Measurements from ENCODE around the gene HCN2.
"Not testable (repeated sequence)": the region's sequence is repeated elsewhere in the genome, so short reads cannot be mapped to it uniquely, and the experiment has no call there.

Gene HCN2

GRCh38 chr19:572140-572742 lies 17.4 kb upstream of the HCN2 start, which contains the start of gene BSG:
TSS of gene BSG (plus strand) at chr19:572596. CDS start at chr19:572635, 39 bp downstream.
- peak; percentile 100 for DNase-seq

DNA sequence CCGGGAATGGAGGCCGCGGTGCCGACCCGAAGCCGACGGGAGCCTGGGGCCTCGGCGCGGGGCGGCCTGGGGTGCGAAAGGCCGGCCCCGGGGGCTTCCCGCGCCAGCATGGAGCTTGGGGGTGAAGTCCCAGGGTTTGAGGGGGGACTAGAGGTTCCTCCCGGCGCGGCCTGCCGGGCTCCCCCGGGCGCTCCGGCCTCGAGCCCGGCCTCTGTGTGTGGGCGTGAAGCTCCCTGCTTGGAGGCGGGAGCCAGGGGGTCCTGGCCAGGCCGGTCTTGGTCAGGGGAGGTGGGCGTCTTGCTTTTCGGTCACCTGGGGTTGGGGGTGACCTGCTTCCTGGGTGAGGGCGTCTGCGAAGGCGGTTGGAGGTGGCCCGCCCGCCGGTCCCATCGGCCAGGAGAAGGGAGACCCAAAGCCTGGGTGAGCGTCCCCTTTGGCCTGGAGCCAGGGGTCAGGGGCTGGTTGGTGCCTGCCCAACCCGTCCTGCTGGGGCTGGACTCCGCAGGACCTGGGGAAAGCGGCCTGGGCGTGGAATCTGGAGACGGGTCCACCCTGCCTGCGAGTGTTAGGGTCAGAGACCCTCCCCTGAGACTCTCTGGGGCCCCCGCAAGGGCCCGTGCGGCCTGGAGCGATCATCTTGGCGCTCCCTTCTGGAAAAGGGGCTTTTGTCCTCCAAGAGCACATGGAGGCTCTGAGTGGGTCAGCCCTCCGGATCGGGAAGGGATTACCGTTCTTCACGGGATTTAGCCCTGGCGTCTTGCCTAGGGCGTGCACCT lies 16.8 kb upstream of the HCN2 start:
- DNase-seq = peak; percentile 20 to 77 (median 75)

GRCh38 chr19:573519-573825 lies 16.2 kb upstream of the HCN2 start:
- no peak for DNase-seq

GRCh38 chr19:574658-575526 lies 14.8 kb upstream of the HCN2 start:
- peak in 1 of 3 experiments; percentile 34 for DNase-seq

DNA sequence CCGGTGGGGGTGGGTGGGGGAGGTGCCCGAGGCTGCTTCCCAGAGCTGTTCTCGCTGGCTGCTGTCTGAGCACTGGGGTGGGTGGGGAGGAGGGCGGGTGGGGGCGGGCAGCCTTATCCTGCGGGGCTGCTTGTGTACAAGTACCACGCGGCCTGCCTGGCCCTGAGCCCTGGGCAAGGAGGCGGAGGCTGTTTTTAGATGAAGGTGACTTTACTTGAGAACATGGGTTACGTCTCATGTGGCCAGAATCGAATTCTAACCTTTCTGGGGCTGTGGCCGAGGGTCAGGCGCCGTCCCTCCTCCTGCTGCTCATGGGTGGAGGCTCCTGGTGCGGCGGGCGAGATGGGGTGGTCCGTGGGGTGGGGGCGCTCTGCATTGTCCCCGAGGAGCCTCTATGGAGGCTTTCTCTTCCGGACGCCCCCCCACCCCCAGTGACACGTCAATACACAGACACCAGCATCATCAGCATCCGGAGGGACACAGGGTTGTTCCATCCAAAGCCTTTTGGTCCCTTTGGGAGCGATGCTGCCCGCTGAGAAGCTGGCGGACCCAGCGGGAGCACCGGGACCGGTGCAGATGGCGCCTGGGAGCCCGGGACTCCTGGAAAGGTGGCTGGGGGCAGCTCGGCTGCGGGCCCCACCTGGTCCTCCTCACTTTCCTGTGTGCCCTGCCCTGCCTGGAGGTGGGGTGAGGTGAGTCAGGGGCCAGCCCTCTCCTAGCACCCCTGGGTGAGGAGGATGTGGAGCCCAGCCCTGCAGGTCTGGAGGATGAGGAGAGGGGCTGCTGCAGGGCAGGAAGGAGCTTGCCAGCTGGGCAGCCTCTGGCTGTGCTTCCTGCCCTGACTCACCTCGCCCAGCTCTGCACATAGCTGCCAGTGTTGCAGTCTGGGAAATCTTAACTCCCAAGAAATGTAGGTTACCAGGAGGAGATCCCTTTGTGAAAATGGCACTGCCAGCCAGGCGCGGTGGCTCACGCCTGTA lies 13.9 kb upstream of the HCN2 start:
- DNase-seq = no peak

GRCh38 chr19:576768-577438 lies 12.8 kb upstream of the HCN2 start:
- DNase-seq = no peak

DNA sequence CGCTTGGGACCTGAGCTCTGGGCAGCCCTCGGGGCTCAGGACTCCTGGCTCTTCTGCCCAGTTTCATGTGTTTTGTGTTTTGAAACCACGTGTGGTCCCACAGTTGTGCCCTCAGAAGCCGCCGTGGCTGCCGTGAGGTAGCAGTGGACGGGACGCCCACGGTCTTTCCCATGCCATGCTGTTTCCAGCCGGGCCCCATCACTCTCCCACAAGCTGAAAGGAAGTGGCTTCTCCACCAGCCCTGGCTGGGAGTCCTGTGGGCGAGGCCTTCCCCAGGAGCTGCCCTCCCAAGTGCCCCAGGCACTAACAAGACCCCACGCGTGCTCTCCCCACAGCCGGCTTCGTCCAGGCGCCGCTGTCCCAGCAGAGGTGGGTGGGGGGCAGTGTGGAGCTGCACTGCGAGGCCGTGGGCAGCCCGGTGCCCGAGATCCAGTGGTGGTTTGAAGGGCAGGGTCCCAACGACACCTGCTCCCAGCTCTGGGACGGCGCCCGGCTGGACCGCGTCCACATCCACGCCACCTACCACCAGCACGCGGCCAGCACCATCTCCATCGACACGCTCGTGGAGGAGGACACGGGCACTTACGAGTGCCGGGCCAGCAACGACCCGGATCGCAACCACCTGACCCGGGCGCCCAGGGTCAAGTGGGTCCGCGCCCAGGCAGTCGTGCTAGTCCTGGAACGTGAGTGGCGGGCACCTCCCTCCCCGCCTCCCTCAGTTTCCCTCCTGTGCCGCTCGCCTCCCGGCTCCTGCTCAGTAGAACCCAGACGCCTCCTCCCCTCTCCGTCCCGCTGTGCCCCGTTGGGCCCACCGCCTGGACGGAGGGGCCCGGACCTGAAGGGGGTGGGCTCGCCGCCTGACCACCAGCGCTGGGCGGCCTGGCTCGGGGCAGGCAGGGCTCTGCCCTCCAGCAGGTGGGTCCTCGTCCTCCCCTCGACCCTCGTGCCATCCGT lies 12.0 kb upstream of the HCN2 start:
- DNase-seq = no peak

DNA sequence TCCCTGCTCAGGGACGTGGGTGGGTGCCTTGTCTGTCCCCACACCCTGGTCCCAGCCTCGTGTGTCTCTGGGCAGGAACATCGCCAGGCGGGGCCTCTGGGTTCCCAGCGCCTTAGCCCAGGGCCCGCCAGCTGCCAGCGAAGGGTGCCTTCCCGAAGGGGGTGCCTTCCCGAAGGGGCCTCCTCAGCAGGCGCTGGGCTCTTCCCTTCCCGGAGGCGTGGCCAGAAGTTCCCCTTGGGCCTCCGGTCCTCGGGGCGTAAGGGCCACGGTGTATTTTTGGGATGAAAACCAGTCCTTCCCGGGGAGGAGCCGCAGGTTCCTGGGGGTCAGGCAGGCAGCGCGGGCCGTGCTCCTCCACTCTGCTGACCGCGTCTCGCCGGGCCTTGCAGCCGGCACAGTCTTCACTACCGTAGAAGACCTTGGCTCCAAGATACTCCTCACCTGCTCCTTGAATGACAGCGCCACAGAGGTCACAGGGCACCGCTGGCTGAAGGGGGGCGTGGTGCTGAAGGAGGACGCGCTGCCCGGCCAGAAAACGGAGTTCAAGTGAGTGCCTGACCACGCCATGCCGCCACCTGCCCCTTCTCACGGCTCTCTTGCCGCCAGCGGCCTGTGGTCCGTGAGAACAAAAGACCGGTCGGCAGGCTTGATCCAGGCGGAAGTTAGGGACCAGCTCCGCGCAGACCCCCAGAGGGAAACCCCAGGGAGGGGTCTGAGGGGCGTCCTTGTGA lies 10.4 kb upstream of the HCN2 start:
- no peak for DNase-seq

- no peak for DNase-seq
These were observed 9.9 kb upstream of the HCN2 start for GRCh38 chr19:579842-580155.

- DNase-seq = no peak
These were observed 9.3 kb upstream of the HCN2 start for GRCh38 chr19:580274-580835.

- no peak for DNase-seq
These were observed 8.1 kb upstream of the HCN2 start for GRCh38 chr19:581399-582111.

- DNase-seq = peak in 1 of 3 experiments; percentile 31
These were observed 7.0 kb upstream of the HCN2 start for GRCh38 chr19:582497-583197.

DNA sequence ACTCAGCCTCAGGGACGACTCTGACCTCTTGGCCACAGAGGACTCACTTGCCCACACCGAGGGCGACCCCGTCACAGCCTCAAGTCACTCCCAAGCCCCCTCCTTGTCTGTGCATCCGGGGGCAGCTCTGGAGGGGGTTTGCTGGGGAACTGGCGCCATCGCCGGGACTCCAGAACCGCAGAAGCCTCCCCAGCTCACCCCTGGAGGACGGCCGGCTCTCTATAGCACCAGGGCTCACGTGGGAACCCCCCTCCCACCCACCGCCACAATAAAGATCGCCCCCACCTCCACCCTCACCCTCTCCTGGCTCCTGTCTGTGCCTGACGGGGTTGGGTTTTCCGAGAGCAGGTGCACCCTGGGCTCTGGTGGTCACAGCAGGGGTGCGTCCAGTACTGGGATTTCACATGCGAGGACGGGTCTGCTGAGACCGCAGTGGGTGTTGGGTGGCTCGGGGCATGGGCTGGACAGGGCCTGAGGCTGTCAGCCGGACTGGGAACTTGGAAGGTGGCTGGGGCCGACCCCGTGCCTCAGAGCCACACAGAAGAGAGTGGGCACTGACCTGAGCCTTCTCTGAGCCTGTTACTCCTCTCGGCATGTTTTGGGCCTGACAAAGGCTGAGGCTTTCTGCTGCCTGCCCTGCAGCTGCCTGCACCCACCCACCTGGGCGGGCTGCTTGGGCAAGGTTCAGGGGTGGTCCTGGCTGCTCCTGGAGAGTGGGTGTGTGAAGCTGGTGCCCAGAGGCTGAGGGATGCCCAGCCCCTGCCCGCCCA lies 6.3 kb upstream of the HCN2 start:
- DNase-seq = no peak

GRCh38 chr19:583968-584239 lies 5.8 kb upstream of the HCN2 start:
- no peak for DNase-seq

- DNase-seq = peak in 2 of 3 experiments; percentile 40 to 62
These were observed 5.3 kb upstream of the HCN2 start for GRCh38 chr19:584240-585001.

DNA sequence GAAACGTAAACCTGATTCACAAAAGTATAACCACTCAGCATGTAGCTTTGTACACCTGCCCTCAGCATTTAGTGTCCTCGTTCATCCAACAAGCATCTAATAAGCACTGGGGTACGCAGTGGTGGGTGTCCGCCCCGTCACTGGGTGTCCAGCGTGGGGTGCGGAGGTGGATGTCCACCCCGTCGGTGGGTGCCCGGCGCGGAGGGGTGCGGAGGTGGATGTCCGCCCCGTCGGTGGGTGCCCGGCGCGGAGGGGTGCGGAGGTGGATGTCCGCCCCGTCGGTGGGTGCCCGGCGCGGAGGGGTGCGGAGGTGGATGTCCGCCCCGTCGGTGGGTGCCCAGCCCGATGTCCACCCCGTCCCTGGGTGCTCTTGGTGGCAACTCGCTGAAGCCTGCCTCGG lies 4.5 kb upstream of the HCN2 start:
- not testable (repeated sequence) for DNase-seq

- DNase-seq = no peak
These were observed 4.0 kb upstream of the HCN2 start for GRCh38 chr19:585551-586110.

All from NCI-H1417 (cell line).